Sigmoid colon (tissue), 4 donors: ENCODE data around the gene FGFR2.

ENCODE experiments used
- POLR2AphosphoS5 ChIP-seq, 4 donors: sonication (generic); formaldehyde crosslinking; IDR thresholded peaks; one replicate each; pipeline ENCODE4 v1.6.1; 2017; ENCODE audit warnings: antibody characterized with exemption in 4 of 4
- TF ChIP-seq, protein P1 (sequence below), 4 experiments: fragments of 450-650 bp in 3 of 4; fragments of 200-600 bp in 1 of 4; IDR thresholded peaks; one replicate each; pipeline ENCODE4 v1.5.1; 2016 to 2019; ENCODE audit warnings: antibody characterized with exemption in 4 of 4, mild to moderate bottlenecking in 3 of 4, moderate library complexity in 2 of 4

DNA sequence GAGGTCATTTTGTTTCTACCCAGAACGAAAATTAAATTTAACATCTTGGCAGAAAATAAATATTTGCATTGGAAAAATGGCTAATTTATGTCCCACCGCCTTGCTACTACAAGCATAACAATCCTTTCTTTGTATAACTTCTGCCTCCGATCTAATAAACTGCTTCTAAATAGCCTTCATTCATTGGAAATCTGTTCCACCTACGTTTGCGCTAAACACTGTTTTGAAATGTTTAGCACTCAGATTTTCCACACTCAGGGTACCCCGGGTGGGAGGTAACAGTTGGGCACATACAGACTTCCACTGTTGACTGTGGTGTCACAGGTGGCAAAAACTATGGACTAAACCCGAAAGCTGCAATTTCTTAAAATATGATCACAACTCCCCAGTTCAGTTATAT lies 96.4 kb downstream of the FGFR2 start:
- TF ChIP-seq, protein P1, sequence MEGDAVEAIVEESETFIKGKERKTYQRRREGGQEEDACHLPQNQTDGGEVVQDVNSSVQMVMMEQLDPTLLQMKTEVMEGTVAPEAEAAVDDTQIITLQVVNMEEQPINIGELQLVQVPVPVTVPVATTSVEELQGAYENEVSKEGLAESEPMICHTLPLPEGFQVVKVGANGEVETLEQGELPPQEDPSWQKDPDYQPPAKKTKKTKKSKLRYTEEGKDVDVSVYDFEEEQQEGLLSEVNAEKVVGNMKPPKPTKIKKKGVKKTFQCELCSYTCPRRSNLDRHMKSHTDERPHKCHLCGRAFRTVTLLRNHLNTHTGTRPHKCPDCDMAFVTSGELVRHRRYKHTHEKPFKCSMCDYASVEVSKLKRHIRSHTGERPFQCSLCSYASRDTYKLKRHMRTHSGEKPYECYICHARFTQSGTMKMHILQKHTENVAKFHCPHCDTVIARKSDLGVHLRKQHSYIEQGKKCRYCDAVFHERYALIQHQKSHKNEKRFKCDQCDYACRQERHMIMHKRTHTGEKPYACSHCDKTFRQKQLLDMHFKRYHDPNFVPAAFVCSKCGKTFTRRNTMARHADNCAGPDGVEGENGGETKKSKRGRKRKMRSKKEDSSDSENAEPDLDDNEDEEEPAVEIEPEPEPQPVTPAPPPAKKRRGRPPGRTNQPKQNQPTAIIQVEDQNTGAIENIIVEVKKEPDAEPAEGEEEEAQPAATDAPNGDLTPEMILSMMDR (IDR thresholded peaks at IDR 0.05) = no peak
- no peak for TF ChIP-seq POLR2AphosphoS5 (IDR thresholded peaks at IDR 0.05)
